GM19468 (cell line): ENCODE measurements around the gene RAB7A.
"Not testable (repeated sequence)": the region's sequence is repeated elsewhere in the genome, so short reads cannot be mapped to it uniquely, and the experiment has no call there.

Source experiments
- ATAC-seq: cut with Tn5 transposase; IDR thresholded peaks from one replicate; pipeline ENCODE4 v1.9.1; 2021; ENCODE audit warnings: mild to moderate bottlenecking, moderate library complexity, moderate number of reproducible peaks; ENCODE audit not compliant: unreplicated experiment; ENCODE audit errors: extremely low read depth

Gene RAB7A

GRCh38 chr3:128709506-128710210, 16.3 kb upstream of the RAB7A start:
- ATAC-seq, result no peak

GRCh38 chr3:128710816-128711433, 15.1 kb upstream of the RAB7A start:
- no peak for ATAC-seq

GRCh38 chr3:128712848-128713247, 13.1 kb upstream of the RAB7A start:
- ATAC-seq, result no peak

GRCh38 chr3:128714887-128715491, 11.0 kb upstream of the RAB7A start:
- no peak for ATAC-seq

- not testable (repeated sequence) for ATAC-seq
Measured at GRCh38 chr3:128718892-128719291, 7.1 kb upstream of the RAB7A start.

- no peak for ATAC-seq
Measured at GRCh38 chr3:128720891-128721290, 5.1 kb upstream of the RAB7A start.

- ATAC-seq, result no peak
Measured at GRCh38 chr3:128723477-128723876, 2.5 kb upstream of the RAB7A start.

GRCh38 chr3:128725547-128726022, 398 bp upstream of the RAB7A start:
- ATAC-seq, result peak; percentile 2

- ATAC-seq, result no peak
Measured at GRCh38 chr3:128727059-128727458, 1.1 kb downstream of the RAB7A start.

GRCh38 chr3:128727485-128727884, 1.5 kb downstream of the RAB7A start:
- ATAC-seq, result no peak

GRCh38 chr3:128727996-128728395, 2.0 kb downstream of the RAB7A start:
- ATAC-seq, result no peak

GRCh38 chr3:128728521-128728920, 2.5 kb downstream of the RAB7A start:
- not testable (repeated sequence) for ATAC-seq

GRCh38 chr3:128730471-128730870, 4.5 kb downstream of the RAB7A start:
- ATAC-seq, result no peak

- ATAC-seq, result no peak
Measured at GRCh38 chr3:128734523-128735189, 8.7 kb downstream of the RAB7A start.

- no peak for ATAC-seq
Measured at GRCh38 chr3:128735287-128735686, 9.3 kb downstream of the RAB7A start.

GRCh38 chr3:128735884-128736283, 9.9 kb downstream of the RAB7A start:
- no peak for ATAC-seq

- no peak for ATAC-seq
Measured at GRCh38 chr3:128736601-128737000, 10.6 kb downstream of the RAB7A start.

- no peak for ATAC-seq
Measured at GRCh38 chr3:128740621-128741020, 14.6 kb downstream of the RAB7A start.

GRCh38 chr3:128742821-128743594, 17.0 kb downstream of the RAB7A start:
- no peak for ATAC-seq

- no peak for ATAC-seq
Measured at GRCh38 chr3:128745742-128746141, 19.8 kb downstream of the RAB7A start.
